ENCODE measurements around the gene MED13L.

DNA sequence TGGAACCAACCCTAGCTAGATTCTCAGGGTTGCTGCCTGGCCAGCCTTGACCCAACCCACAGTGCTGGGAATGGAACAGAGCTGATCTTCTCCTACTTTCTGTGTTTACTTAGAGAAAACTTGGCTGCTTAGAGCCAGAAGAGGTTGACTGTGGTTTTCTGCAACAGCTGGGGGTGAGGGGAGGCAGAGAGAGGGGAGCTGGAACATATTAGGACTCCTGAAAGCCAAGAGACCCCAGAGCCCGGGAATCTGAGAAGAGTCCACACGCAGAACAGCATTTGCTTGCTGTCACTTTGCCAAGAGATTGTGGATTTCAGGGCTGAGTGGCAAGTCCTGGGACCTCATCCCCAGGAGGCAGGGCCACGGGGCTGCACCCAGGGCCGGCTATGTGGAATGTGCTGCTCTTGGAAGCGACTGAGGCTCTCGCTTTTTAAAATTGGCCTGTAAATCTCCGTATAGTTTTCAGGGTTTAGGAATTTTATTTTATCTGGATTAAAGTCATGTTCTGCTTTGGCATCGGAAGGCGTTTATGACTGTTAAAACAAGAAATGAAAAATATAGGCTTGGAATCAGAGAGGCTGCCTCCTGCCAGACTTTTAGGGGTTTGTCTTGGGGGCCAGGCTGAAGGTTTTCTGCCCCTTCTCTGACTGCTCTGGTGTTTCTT is 22.3 kb upstream of the MED13L start:
- TF ChIP-seq, protein P1, sequence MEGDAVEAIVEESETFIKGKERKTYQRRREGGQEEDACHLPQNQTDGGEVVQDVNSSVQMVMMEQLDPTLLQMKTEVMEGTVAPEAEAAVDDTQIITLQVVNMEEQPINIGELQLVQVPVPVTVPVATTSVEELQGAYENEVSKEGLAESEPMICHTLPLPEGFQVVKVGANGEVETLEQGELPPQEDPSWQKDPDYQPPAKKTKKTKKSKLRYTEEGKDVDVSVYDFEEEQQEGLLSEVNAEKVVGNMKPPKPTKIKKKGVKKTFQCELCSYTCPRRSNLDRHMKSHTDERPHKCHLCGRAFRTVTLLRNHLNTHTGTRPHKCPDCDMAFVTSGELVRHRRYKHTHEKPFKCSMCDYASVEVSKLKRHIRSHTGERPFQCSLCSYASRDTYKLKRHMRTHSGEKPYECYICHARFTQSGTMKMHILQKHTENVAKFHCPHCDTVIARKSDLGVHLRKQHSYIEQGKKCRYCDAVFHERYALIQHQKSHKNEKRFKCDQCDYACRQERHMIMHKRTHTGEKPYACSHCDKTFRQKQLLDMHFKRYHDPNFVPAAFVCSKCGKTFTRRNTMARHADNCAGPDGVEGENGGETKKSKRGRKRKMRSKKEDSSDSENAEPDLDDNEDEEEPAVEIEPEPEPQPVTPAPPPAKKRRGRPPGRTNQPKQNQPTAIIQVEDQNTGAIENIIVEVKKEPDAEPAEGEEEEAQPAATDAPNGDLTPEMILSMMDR (conservative IDR thresholded peaks at IDR 0.05; ENCODE audit: low read depth, low read length), result no peak
- TF ChIP-seq MAZ (IDR thresholded peaks at IDR 0.05; ENCODE audit: borderline replicate concordance, low read depth, low read length) (no peak), POLR2A (IDR thresholded peaks at IDR 0.05; ENCODE audit: low read depth, low read length) (no peak), BHLHE40 (IDR thresholded peaks at IDR 0.05; ENCODE audit: low read depth, low read length) (no peak), FOS (IDR thresholded peaks at IDR 0.05; ENCODE audit: low read depth, low read length) (no peak), CEBPB (IDR thresholded peaks at IDR 0.05; ENCODE audit: low read depth, low read length) (no peak), MAFK (IDR thresholded peaks at IDR 0.05; ENCODE audit: low read depth, low read length) (no peak), MXI1 (IDR thresholded peaks at IDR 0.05; ENCODE audit: borderline replicate concordance, low read depth, low read length) (no peak)
- TF ChIP-seq, protein P2, sequence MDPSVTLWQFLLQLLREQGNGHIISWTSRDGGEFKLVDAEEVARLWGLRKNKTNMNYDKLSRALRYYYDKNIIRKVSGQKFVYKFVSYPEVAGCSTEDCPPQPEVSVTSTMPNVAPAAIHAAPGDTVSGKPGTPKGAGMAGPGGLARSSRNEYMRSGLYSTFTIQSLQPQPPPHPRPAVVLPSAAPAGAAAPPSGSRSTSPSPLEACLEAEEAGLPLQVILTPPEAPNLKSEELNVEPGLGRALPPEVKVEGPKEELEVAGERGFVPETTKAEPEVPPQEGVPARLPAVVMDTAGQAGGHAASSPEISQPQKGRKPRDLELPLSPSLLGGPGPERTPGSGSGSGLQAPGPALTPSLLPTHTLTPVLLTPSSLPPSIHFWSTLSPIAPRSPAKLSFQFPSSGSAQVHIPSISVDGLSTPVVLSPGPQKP (IDR thresholded peaks at IDR 0.05; ENCODE audit: borderline replicate concordance, low read depth, low read length), result no peak
- TF ChIP-seq, protein P3, sequence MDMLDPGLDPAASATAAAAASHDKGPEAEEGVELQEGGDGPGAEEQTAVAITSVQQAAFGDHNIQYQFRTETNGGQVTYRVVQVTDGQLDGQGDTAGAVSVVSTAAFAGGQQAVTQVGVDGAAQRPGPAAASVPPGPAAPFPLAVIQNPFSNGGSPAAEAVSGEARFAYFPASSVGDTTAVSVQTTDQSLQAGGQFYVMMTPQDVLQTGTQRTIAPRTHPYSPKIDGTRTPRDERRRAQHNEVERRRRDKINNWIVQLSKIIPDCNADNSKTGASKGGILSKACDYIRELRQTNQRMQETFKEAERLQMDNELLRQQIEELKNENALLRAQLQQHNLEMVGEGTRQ (IDR thresholded peaks at IDR 0.05; ENCODE audit: low read depth, low read length), result no peak
